Duodenal mucosa (tissue), 2 donors: ENCODE measurements around the gene AGAP2.
A peak's percentile ranks its signal among the peaks of the same experiment; 100 is the strongest.

Experiments used
- H3K27ac ChIP-seq: one replicate; pipeline ENCODE4 v1.7.0; 2013; ENCODE audit warnings: low read depth, low read length
- H3K27me3 ChIP-seq, 2 donors: one replicate each; pipeline ENCODE4 v1.7.0; 2013; ENCODE audit warnings: low read length in 2 of 2, control low read depth in 1 of 2; ENCODE audit not compliant: insufficient read depth in 2 of 2, control insufficient read depth in 1 of 2
- H3K36me3 ChIP-seq, 2 donors: one replicate each; pipeline ENCODE4 v1.7.0; 2013; ENCODE audit warnings: low read length in 2 of 2, control low read depth in 1 of 2; ENCODE audit not compliant: insufficient read depth in 2 of 2, control insufficient read depth in 1 of 2
- H3K4me1 ChIP-seq, 2 donors: one replicate each; pipeline ENCODE4 v1.7.0; 2013; ENCODE audit warnings: low read length in 2 of 2, control low read depth in 1 of 2; ENCODE audit not compliant: insufficient read depth in 2 of 2, control insufficient read depth in 1 of 2
- H3K4me3 ChIP-seq, 2 donors: one replicate each; pipeline ENCODE4 v1.7.0; 2013; ENCODE audit warnings: low read length in 2 of 2, low read depth in 1 of 2
- H3K9ac ChIP-seq, 2 donors: one replicate each; pipeline ENCODE4 v1.7.0; 2013; ENCODE audit warnings: low read length in 2 of 2, low read depth in 1 of 2
- H3K9me3 ChIP-seq, 2 donors: one replicate each; pipeline ENCODE4 v1.7.0; 2013; ENCODE audit warnings: low read length in 2 of 2, control low read depth in 1 of 2; ENCODE audit not compliant: control insufficient read depth in 1 of 2

The AGAP2 gene

DNA sequence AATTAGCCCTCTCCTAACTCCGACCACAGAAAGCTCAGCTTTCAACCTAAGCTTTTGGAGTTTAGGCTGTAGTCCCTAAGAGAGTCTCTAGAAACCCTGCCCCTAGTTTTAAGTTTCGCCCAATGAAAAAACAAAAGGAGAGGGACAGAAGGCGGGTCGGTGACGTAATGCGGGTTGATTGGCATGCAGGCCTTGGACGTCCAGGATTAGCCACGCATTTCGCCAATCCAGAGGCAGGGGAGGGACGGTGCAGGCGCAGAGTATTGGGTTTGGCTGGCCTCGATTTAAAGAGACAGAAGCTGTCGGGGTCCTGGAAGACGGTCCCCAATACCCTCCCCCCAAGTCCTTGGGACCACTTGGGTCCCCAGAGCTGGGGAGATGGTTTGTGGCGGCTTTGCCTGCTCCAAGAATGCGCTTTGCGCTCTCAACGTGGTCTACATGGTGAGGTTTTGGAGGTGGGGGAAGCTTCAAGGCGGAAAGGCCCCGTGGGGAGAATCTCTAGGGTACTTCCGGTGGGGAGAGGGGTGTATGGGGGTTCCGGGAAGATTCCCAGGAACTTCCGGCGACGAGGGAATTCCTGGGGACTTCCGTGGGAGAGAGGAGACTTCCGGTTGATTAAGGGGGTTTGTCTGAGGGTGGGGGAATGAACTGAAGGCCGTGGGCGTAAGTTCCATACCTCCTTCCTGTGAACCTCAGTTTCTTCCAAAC is 6.4 kb upstream of the AGAP2 start, which contains the start of gene TSPAN31:
TSPAN31 (plus strand) TSS at position 263 of the 708 bp plus-strand sequence; CDS start at position 379, 116 bp downstream.
- peaks cover 7 to 17% of the 10 kb centered on the region in 2 donors for H3K27me3 ChIP-seq
- H3K4me3 ChIP-seq, result peak within 1 kb of the TSS; percentile 96 to 98
- peaks cover 10 to 28% of the 10 kb centered on the region in 2 donors for H3K4me1 ChIP-seq
- H3K9ac ChIP-seq, result peak within 1 kb of the TSS; percentile 92 to 99
- peak within 1 kb of the TSS; percentile 89 for H3K27ac ChIP-seq
- peaks cover 0 to 33% of the 10 kb centered on the region in 2 donors for H3K36me3 ChIP-seq
- no peaks in the 10 kb centered on the region for H3K9me3 ChIP-seq

GRCh38 chr12:57744194-57744776 is 5.7 kb upstream of the AGAP2 start:
- H3K36me3 ChIP-seq, result peaks cover 0 to 28% of the 10 kb centered on the region in 2 donors
- no peaks in the 10 kb centered on the region for H3K9me3 ChIP-seq
- peak overlapping the region; percentile 96 to 98 for H3K4me3 ChIP-seq
- peaks cover 10 to 32% of the 10 kb centered on the region in 2 donors for H3K4me1 ChIP-seq
- peak overlapping the region; percentile 89 for H3K27ac ChIP-seq
- H3K27me3 ChIP-seq, result peaks cover 10 to 23% of the 10 kb centered on the region in 2 donors
- H3K9ac ChIP-seq, result peak overlapping the region; percentile 92 to 99

- Histone ChIP-seq H3K9me3 (no peaks in the 10 kb centered on the region), H3K9ac (no peak overlapping the region), H3K4me3 (no peak overlapping the region), H3K27me3 (peaks cover 15 to 27% of the 10 kb centered on the region in 2 donors), H3K27ac (no peak overlapping the region), H3K4me1 (peaks cover 10 to 36% of the 10 kb centered on the region in 2 donors), H3K36me3 (peaks cover 0 to 23% of the 10 kb centered on the region in 2 donors)
Measured at GRCh38 chr12:57743769-57744168, 5.2 kb upstream of the AGAP2 start.

DNA sequence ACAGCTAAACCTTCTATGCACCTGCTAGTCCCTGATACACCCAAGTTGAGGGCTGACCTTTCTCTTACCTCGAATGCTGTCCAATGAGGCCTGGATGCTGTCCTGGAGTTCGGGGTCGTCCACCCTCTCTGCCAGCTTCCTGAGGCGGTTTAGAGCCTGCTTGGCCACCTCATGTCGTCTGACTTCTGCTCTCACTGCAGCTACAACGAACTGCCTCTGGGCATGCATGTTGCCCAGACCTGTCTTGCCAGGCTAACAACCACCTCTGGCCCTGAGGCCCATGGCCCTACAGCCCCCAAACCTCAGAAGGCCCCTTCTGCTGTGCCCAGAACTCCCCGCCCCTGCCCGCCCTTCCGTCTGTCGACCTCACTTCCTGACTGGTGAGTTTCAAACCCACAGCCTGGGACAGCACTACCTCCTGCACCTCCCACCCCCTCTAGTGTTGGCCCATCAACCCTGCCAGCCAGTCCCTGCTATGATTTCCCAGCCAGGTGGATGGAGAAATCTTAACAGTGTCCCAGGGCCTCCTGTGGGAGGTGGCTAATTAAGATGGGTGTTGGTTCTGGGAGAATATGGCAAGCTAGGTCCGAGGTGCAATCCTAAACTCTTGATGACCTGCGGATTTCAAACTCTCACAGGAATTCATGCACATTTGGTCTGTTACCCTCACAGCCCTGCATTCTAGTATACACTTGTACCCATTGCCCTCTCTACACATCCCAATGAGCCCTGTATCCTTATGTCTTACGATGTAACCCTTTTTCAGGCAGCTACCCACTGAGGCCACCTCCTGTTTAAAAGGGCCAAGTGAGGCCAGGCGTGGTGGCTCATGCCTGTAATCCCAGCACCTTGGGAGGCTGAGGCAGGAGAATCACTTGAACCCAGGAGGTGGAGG is 3.5 kb upstream of the AGAP2 start:
- Histone ChIP-seq H3K9me3 (no peaks in the 10 kb centered on the region), H3K27me3 (peaks cover 18 to 33% of the 10 kb centered on the region in 2 donors), H3K27ac (no peak overlapping the region), H3K9ac (peak overlapping the region in 1 of 2 donors; percentile 57), H3K4me3 (peak overlapping the region; percentile 51 to 73), H3K4me1 (peaks cover 10 to 36% of the 10 kb centered on the region in 2 donors), H3K36me3 (peaks cover 0 to 8% of the 10 kb centered on the region in 2 donors)

- Histone ChIP-seq H3K36me3 (peaks cover 0 to 2% of the 10 kb centered on the region in 2 donors), H3K9me3 (no peaks in the 10 kb centered on the region), H3K27ac (no peak overlapping the region), H3K9ac (peak overlapping the region in 1 of 2 donors; percentile 57), H3K4me3 (peak overlapping the region; percentile 51 to 73), H3K27me3 (peaks cover 25 to 40% of the 10 kb centered on the region in 2 donors), H3K4me1 (peaks cover 10 to 36% of the 10 kb centered on the region in 2 donors)
Measured at GRCh38 chr12:57741413-57741789, 2.9 kb upstream of the AGAP2 start.

DNA sequence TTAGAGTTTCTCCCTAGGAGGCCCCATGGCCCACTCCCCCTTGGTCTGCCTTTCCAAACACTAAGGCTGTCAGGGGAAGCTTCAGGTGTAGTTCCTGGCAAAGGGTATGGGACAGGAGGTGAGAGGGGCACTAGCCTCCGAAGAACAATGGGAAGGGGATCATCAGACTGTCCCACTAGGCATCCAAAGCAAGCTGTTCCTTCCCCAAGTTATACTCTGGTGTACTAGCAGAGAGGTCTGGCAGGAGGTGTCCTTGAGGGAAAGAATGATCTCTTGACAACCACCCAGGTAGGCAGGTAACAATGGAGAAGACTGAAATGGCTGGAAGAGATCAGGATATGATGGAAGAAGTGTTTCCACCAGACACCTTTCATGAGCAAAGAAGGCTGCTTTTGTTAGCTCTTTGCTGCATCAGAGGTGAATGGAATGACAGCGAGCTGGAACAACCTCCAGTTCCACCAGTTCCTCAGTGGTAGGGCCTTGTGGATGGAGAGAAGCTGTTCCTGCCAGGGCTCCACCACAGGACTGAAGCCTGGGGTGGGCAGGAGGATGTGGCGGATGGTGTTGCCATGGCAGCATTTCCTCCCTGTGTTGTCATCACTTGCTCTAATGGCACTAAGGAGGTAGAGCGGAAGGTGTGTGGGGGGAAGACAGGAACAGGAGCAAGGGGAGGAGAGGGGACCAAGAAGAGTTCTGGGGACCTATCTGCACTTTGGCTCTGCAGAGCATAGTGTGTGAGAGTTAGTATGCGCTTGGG is 2.3 kb upstream of the AGAP2 start:
- H3K4me1 ChIP-seq, result peaks cover 10 to 35% of the 10 kb centered on the region in 2 donors
- peaks cover 29 to 46% of the 10 kb centered on the region in 2 donors for H3K27me3 ChIP-seq
- H3K27ac ChIP-seq, result no peak overlapping the region
- H3K36me3 ChIP-seq, result no peaks in the 10 kb centered on the region
- no peaks in the 10 kb centered on the region for H3K9me3 ChIP-seq
- H3K4me3 ChIP-seq, result peak overlapping the region; percentile 51 to 73
- H3K9ac ChIP-seq, result peak overlapping the region in 1 of 2 donors; percentile 51

DNA sequence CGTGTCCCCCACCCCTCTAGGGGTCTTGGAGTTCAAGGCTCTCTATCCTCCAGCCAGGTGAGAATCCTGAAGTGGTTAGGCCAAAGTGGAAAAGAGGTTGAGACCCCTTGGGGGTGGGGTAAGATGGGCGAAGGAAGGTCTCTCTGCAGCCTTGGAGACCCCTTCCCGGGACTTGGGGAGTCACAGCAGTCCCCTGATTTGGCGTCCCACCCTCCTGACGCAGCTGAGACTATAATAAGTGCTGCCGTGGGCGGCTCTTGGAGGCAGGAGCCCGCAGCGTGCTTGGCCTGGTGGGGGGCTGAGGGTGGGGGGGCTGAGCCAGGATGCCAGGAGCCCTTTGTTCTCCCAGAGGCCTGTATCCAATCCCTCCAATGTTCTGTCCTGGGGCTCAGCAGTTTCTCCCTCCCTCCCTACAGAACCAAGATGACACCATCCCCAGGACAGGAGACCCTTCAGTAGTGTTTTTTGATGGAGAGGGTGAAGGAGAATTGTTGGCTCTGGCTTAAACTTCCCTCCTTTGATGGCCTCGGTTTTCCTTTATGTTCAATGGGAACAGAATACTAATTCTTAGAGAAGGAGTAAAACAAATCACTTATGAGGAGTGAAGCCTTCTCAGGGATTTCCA is 1.5 kb upstream of the AGAP2 start:
- H3K36me3 ChIP-seq, result no peaks in the 10 kb centered on the region
- no peak overlapping the region for H3K9ac ChIP-seq
- H3K4me3 ChIP-seq, result no peak overlapping the region
- peaks cover 37 to 50% of the 10 kb centered on the region in 2 donors for H3K27me3 ChIP-seq
- no peak overlapping the region for H3K27ac ChIP-seq
- H3K4me1 ChIP-seq, result peaks cover 5 to 29% of the 10 kb centered on the region in 2 donors
- H3K9me3 ChIP-seq, result no peaks in the 10 kb centered on the region

DNA sequence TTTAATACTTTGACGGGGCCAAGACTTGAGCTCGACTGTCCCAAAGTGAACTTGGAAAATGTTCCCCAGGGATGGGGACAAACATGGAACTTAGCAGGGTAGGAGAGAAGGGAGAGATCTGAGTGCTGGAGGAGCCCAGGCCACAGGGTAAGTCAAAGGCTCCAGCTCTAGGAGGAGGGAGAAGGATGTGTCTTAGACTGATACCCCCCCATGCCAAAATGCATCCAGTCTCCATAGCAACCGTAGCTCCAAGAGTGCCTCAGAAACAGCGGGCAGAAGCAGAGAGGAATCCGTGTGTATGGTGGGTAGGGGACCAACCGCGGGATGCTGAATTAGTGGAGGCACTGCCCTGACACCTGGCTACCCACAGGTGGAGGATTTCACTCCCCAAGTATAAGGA is 845 bp upstream of the AGAP2 start:
- peaks cover 42 to 55% of the 10 kb centered on the region in 2 donors for H3K27me3 ChIP-seq
- no peak overlapping the region for H3K9ac ChIP-seq
- no peak overlapping the region for H3K4me3 ChIP-seq
- no peaks in the 10 kb centered on the region for H3K9me3 ChIP-seq
- peaks cover 5 to 29% of the 10 kb centered on the region in 2 donors for H3K4me1 ChIP-seq
- H3K27ac ChIP-seq, result no peak overlapping the region
- H3K36me3 ChIP-seq, result no peaks in the 10 kb centered on the region
